HCT116 (cell line): ENCODE data around the gene GHDC. TPM values are rescaled to one million over a fixed set of nuclear protein-coding genes. Genes with fewer than 3 reads are reported as not detected.

ENCODE experiments used
- ATAC-seq: fragments of 200-7000 bp; cut with Tn5 transposase; 2 replicates; pipeline ENCODE4 v1.9.1; 2020; ENCODE audit warnings: mild to moderate bottlenecking, moderate library complexity
- BruUV-seq: library from RNA; stranded (reverse); fragments of 400-500 nt; replicated peaks from 2 replicates; lab custom pipeline; 2021; lab: Mats Ljungman, UMichigan
- CTCF ChIA-PET: fragments of 300-600 bp; sonication (Branson Sonifier 250); formaldehyde crosslinking; loops from one replicate; lab custom pipeline; 2021; ENCODE audit warnings: antibody characterized with exemption; lab: Charles Lee
- POLR2A ChIA-PET: fragments of 300-600, 350-600 bp; sonication (Branson Sonifier 250); formaldehyde crosslinking; loops from one replicate; lab custom pipeline; 2021; ENCODE audit warnings: antibody characterized with exemption; lab: Charles Lee
- RAD21 ChIA-PET, 2 experiments: fragments of 300-600 bp; sonication (Branson Sonifier 250); formaldehyde crosslinking; loops; one replicate each; lab custom pipeline; 2023; ENCODE audit warnings: low total read pairs in 2 of 2; ENCODE audit not compliant: uncharacterized antibody in 2 of 2, unreplicated experiment in 2 of 2, low non-redundant PET in 1 of 2; lab: Charles Lee
- DNase-seq: peaks from one replicate; pipeline ENCODE4 v3.0.0-alpha.2; 2010; ENCODE audit warnings: low read depth, low spot score
- H2AFZ ChIP-seq: fragments of 200-600 bp; shearing (Covaris generic), sonication (generic); 2 replicates; pipeline ENCODE4 v1.6.1; 2017; ENCODE audit warnings: low read depth, mixed run types, mixed read lengths, antibody characterized with exemption, low read length; ENCODE audit not compliant: poor library complexity, severe bottlenecking
- H3K27ac ChIP-seq: 2 replicates; pipeline ENCODE4 v1.5.1; 2012; ENCODE audit warnings: low read depth, low read length
- H3K27me3 ChIP-seq: fragments of 200-600 bp; sonication (generic); 2 replicates; pipeline ENCODE4 v1.6.1; 2016; ENCODE audit warnings: mixed run types, low read length, mixed read lengths; ENCODE audit not compliant: insufficient read depth
- H3K36me3 ChIP-seq, 2 experiments: fragments of 200-500 bp in 1 of 2; fragments of 200-600 bp in 1 of 2; sonication (Bioruptor generic) in 1 of 2; sonication (generic) in 1 of 2; 2 replicates each; pipeline versions ENCODE4 v1.5.1 to v1.6.1; 2014 to 2016; ENCODE audit warnings: low read length in 2 of 2, inconsistent platforms in 1 of 2, mixed read lengths in 1 of 2, mixed run types in 1 of 2; ENCODE audit not compliant: insufficient read depth in 2 of 2, control insufficient read depth in 1 of 2
- H3K4me1 ChIP-seq, 2 experiments: fragments of 200-600 bp in 1 of 2; sonication (generic) in 1 of 2; 2 replicates each; pipeline versions ENCODE4 v1.5.1 to v1.6.1; 2012 to 2017; ENCODE audit warnings: low read length in 2 of 2, inconsistent platforms in 1 of 2, mild to moderate bottlenecking in 1 of 2, mixed read lengths in 1 of 2, mixed run types in 1 of 2, moderate library complexity in 1 of 2; ENCODE audit not compliant: insufficient read depth in 2 of 2, control insufficient read depth in 1 of 2
- H3K4me2 ChIP-seq: fragments of 200-600 bp; sonication (generic); 2 replicates; pipeline ENCODE4 v1.6.1; 2017; ENCODE audit warnings: mixed run types, low read length, mixed read lengths
- H3K4me3 ChIP-seq, 2 experiments: fragments of 200-600 bp in 1 of 2; sonication (generic) in 1 of 2; replicated peaks in 1 of 2; 2 replicates each; pipeline ENCODE4 v1.5.1; 2011 to 2016; ENCODE audit warnings: low read length in 2 of 2, control low read depth in 1 of 2, low read depth in 1 of 2, mild to moderate bottlenecking in 1 of 2, mixed read lengths in 1 of 2, mixed run types in 1 of 2
- H3K79me2 ChIP-seq: fragments of 200-600 bp; sonication (generic); 2 replicates; pipeline ENCODE4 v1.6.1; 2017; ENCODE audit warnings: mild to moderate bottlenecking, mixed run types, low read length, moderate library complexity, mixed read lengths; ENCODE audit not compliant: insufficient read depth
- H3K9ac ChIP-seq: fragments of 200-600 bp; sonication (generic); 2 replicates; pipeline ENCODE4 v1.6.1; 2016; ENCODE audit warnings: low read length, mixed read lengths
- H3K9me2 ChIP-seq: fragments of 200-600 bp; sonication (generic), shearing (Covaris generic); 2 replicates; pipeline ENCODE4 v1.6.1; 2017; ENCODE audit warnings: mixed run types, mild to moderate bottlenecking, moderate library complexity; ENCODE audit not compliant: insufficient read depth
- H3K9me3 ChIP-seq, 2 experiments: fragments of 200-500 bp in 1 of 2; fragments of 200-600 bp in 1 of 2; sonication (Bioruptor generic) in 1 of 2; sonication (generic) in 1 of 2; 2 replicates each; pipeline ENCODE4 v1.6.1; 2014 to 2017; ENCODE audit warnings: low read length in 2 of 2, mixed read lengths in 2 of 2, inconsistent platforms in 1 of 2, low read depth in 1 of 2, mild to moderate bottlenecking in 1 of 2, mixed run types in 1 of 2, moderate library complexity in 1 of 2; ENCODE audit not compliant: control insufficient read depth in 1 of 2, insufficient read depth in 1 of 2
- H4K20me1 ChIP-seq: fragments of 200-600 bp; sonication (generic), shearing (Covaris generic); 2 replicates; pipeline ENCODE4 v1.6.1; 2017; ENCODE audit warnings: mixed run types, mild to moderate bottlenecking, moderate library complexity; ENCODE audit not compliant: insufficient read depth
- CBX3 ChIP-seq: IDR thresholded peaks from 2 replicates; pipeline ENCODE4 v1.6.1; 2012; ENCODE audit warnings: low read depth
- CEBPB ChIP-seq: IDR thresholded peaks from 2 replicates; pipeline ENCODE4 v1.6.1; 2012; ENCODE audit warnings: low read depth
- EGR1 ChIP-seq: IDR thresholded peaks from 2 replicates; pipeline ENCODE4 v1.6.1; 2012; ENCODE audit warnings: low read depth
- ELF1 ChIP-seq: IDR thresholded peaks from 2 replicates; pipeline ENCODE4 v1.6.1; 2012; ENCODE audit warnings: low read depth, borderline replicate concordance
- EZH2 ChIP-seq: fragments of 200-600 bp; sonication (generic); IDR thresholded peaks from 2 replicates; pipeline ENCODE4 v1.6.1; 2017; ENCODE audit warnings: antibody characterized with exemption, mixed run types
- EZH2phosphoT487 ChIP-seq: fragments of 200-600 bp; IDR thresholded peaks from 2 replicates; pipeline ENCODE4 v1.6.1; 2018; ENCODE audit warnings: antibody characterized with exemption, borderline replicate concordance
- POLR2A ChIP-seq: IDR thresholded peaks from 2 replicates; pipeline ENCODE4 v1.7.0; 2011; ENCODE audit warnings: borderline replicate concordance; ENCODE audit not compliant: insufficient read depth, insufficient read length; ENCODE audit errors: extremely low read depth
- POLR2AphosphoS5 ChIP-seq: IDR thresholded peaks from 2 replicates; pipeline ENCODE4 v1.6.1; 2011; ENCODE audit warnings: mild to moderate bottlenecking, low read depth, low read length, moderate library complexity
- RAD21 ChIP-seq: IDR thresholded peaks from 2 replicates; pipeline ENCODE4 v1.6.1; 2012; ENCODE audit warnings: low read depth, mild to moderate bottlenecking
- SIN3A ChIP-seq: IDR thresholded peaks from 2 replicates; pipeline ENCODE4 v1.6.1; 2012; ENCODE audit warnings: low read depth
- SP1 ChIP-seq: IDR thresholded peaks from 2 replicates; pipeline ENCODE4 v1.6.1; 2012; ENCODE audit warnings: low read depth
- TCF7L2 ChIP-seq: IDR thresholded peaks from 2 replicates; pipeline ENCODE4 v1.7.0; 2011; ENCODE audit warnings: borderline replicate concordance, inconsistent platforms; ENCODE audit not compliant: insufficient read depth, insufficient read length; ENCODE audit errors: extremely low read depth
- ZNF274 ChIP-seq: fragments of 200-500 bp; sonication (Bioruptor generic); IDR thresholded peaks from 2 replicates; pipeline ENCODE4 v1.6.1; 2014; ENCODE audit warnings: mild to moderate bottlenecking, low read depth, low read length, inconsistent platforms
- intact Hi-C: fragments of 100-400 bp; cut with micrococcal nuclease; formaldehyde crosslinking; loops from 2 replicates; pipeline ENCODE4 v1.10.0; 2022
- total RNA-seq: library from RNA; stranded (reverse); gene quantifications from one replicate; pipeline ENCODE4 v1.2.1, GENCODE V29; 2021; ENCODE audit not compliant: unreplicated experiment
- TF ChIP-seq, protein P1 (sequence below): IDR thresholded peaks from 2 replicates; pipeline ENCODE4 v1.6.1; 2011; ENCODE audit warnings: mild to moderate bottlenecking, low read length, moderate library complexity; ENCODE audit not compliant: insufficient replicate concordance; ENCODE audit errors: extremely low read depth
- TF ChIP-seq, protein P2 (sequence below), 3 experiments: fragments of 200-600 bp in 1 of 3; sonication (generic) in 1 of 3; IDR thresholded peaks in 2 of 3; conservative IDR thresholded peaks in 1 of 3; 2 replicates each; pipeline ENCODE4 v1.5.1; 2012 to 2017; ENCODE audit warnings: low read depth in 2 of 3, low read length in 2 of 3, antibody characterized with exemption in 1 of 3, borderline replicate concordance in 1 of 3, control low read depth in 1 of 3, mild to moderate bottlenecking in 1 of 3, mixed read lengths in 1 of 3, mixed run types in 1 of 3, moderate library complexity in 1 of 3; ENCODE audit not compliant: insufficient read depth in 1 of 3
- TF ChIP-seq, protein P3 (sequence below): IDR thresholded peaks from 2 replicates; pipeline ENCODE4 v1.6.1; 2012; ENCODE audit warnings: low read depth

GHDC gene
- total RNA-seq, 1 experiment from 2014 or later = 13.2 TPM

DNA sequence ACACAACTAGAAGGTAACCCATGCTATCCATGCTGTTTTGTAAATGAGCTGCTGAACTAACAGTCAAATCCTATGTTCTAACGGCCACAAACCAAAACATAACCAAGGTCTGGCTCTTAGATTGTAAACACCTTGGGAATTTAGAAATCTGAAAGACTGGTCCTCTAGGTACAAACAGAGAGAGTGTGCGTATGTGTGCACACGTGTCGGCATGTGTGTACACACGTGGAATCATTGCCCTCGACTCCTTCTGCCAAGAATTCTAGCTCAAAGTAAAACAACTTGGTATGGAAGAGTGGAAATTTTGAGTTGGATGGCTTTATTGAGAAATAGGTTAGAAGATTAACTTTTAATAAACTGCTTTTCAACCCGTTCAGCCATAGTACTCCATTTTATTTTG lies 18.1 kb upstream of the GHDC start:
- Histone ChIP-seq H3K4me3 (no peak overlapping the region), H3K4me2 (no peak overlapping the region), H2AFZ (no peak overlapping the region), H3K27ac (no peak overlapping the region), H3K9me2 (no peaks in the 10 kb centered on the region), H4K20me1 (no peaks in the 10 kb centered on the region), H3K27me3 (no peaks in the 10 kb centered on the region), H3K79me2 (no peaks in the 10 kb centered on the region), H3K9me3 (no peaks in the 10 kb centered on the region), H3K36me3 (peaks cover 0 to 8% of the 10 kb centered on the region in 2 experiments; a peak in 1 of 4 replicates), H3K9ac (no peak overlapping the region), H3K4me1 (no peaks in the 10 kb centered on the region)
- ATAC-seq (no peak), DNase-seq (no peak)
- RAD21 ChIA-PET = no interaction called here
- POLR2A ChIA-PET = no interaction called here
- no TSS peak for BruUV-seq
- TF ChIP-seq EZH2phosphoT487 = no peak
- TF ChIP-seq EGR1 = no peak
- TF ChIP-seq SIN3A = no peak
- no peak for TF ChIP-seq ZNF274
- no peak for TF ChIP-seq CEBPB
- TF ChIP-seq, protein P1, sequence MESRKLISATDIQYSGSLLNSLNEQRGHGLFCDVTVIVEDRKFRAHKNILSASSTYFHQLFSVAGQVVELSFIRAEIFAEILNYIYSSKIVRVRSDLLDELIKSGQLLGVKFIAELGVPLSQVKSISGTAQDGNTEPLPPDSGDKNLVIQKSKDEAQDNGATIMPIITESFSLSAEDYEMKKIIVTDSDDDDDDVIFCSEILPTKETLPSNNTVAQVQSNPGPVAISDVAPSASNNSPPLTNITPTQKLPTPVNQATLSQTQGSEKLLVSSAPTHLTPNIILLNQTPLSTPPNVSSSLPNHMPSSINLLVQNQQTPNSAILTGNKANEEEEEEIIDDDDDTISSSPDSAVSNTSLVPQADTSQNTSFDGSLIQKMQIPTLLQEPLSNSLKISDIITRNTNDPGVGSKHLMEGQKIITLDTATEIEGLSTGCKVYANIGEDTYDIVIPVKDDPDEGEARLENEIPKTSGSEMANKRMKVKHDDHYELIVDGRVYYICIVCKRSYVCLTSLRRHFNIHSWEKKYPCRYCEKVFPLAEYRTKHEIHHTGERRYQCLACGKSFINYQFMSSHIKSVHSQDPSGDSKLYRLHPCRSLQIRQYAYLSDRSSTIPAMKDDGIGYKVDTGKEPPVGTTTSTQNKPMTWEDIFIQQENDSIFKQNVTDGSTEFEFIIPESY = no peak
- TF ChIP-seq, protein P2, sequence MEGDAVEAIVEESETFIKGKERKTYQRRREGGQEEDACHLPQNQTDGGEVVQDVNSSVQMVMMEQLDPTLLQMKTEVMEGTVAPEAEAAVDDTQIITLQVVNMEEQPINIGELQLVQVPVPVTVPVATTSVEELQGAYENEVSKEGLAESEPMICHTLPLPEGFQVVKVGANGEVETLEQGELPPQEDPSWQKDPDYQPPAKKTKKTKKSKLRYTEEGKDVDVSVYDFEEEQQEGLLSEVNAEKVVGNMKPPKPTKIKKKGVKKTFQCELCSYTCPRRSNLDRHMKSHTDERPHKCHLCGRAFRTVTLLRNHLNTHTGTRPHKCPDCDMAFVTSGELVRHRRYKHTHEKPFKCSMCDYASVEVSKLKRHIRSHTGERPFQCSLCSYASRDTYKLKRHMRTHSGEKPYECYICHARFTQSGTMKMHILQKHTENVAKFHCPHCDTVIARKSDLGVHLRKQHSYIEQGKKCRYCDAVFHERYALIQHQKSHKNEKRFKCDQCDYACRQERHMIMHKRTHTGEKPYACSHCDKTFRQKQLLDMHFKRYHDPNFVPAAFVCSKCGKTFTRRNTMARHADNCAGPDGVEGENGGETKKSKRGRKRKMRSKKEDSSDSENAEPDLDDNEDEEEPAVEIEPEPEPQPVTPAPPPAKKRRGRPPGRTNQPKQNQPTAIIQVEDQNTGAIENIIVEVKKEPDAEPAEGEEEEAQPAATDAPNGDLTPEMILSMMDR (IDR thresholded peaks at IDR 0.05 in 2 of 3, conservative IDR thresholded peaks at IDR 0.05 in 1 of 3; ENCODE audit: borderline replicate concordance in 1 of 3, insufficient read depth in 1 of 3, low read depth in 2 of 3, low read length in 2 of 3) = no peak
- TF ChIP-seq ELF1 = no peak
- TF ChIP-seq, protein P3, sequence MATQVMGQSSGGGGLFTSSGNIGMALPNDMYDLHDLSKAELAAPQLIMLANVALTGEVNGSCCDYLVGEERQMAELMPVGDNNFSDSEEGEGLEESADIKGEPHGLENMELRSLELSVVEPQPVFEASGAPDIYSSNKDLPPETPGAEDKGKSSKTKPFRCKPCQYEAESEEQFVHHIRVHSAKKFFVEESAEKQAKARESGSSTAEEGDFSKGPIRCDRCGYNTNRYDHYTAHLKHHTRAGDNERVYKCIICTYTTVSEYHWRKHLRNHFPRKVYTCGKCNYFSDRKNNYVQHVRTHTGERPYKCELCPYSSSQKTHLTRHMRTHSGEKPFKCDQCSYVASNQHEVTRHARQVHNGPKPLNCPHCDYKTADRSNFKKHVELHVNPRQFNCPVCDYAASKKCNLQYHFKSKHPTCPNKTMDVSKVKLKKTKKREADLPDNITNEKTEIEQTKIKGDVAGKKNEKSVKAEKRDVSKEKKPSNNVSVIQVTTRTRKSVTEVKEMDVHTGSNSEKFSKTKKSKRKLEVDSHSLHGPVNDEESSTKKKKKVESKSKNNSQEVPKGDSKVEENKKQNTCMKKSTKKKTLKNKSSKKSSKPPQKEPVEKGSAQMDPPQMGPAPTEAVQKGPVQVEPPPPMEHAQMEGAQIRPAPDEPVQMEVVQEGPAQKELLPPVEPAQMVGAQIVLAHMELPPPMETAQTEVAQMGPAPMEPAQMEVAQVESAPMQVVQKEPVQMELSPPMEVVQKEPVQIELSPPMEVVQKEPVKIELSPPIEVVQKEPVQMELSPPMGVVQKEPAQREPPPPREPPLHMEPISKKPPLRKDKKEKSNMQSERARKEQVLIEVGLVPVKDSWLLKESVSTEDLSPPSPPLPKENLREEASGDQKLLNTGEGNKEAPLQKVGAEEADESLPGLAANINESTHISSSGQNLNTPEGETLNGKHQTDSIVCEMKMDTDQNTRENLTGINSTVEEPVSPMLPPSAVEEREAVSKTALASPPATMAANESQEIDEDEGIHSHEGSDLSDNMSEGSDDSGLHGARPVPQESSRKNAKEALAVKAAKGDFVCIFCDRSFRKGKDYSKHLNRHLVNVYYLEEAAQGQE = no peak
- TF ChIP-seq RAD21 = no peak
- TF ChIP-seq TCF7L2 = no peak
- TF ChIP-seq CBX3 = no peak
- TF ChIP-seq POLR2A = no peak
- no peak for TF ChIP-seq POLR2AphosphoS5
- no peak for TF ChIP-seq SP1
- no peak for TF ChIP-seq EZH2
- CTCF ChIA-PET = interaction anchor here (2.8 kb wide), 1 partner anchor 10 kb away, joined by 11 read pairs; no protein-coding TSS in a partner anchor
- intact Hi-C loops = no loop called here
